GM12878 (cell line): Measurements from ENCODE around the gene NQO1. TPM values are rescaled to one million over a fixed set of nuclear protein-coding genes. Genes with fewer than 3 reads are reported as not detected.
A peak's percentile ranks its signal among the peaks of the same experiment; 100 is the strongest.

Experiments used
- CBX5 ChIP-seq: sonication (generic); IDR thresholded peaks from 2 replicates; pipeline ENCODE4 v1.6.1; 2016; ENCODE audit warnings: low read depth, moderate library complexity, mild to moderate bottlenecking, inconsistent platforms
- CHD1 ChIP-seq: IDR thresholded peaks from 2 replicates; pipeline ENCODE4 v1.6.1; 2012; ENCODE audit warnings: low read depth, low read length, improper control_type of control experiment
- DPF2 ChIP-seq: fragments of 450-650 bp; IDR thresholded peaks from 2 replicates; pipeline ENCODE4 v1.6.1; 2017; ENCODE audit warnings: mild to moderate bottlenecking
- EED ChIP-seq: sonication (generic); IDR thresholded peaks from 2 replicates; pipeline ENCODE4 v1.6.1; 2016; ENCODE audit warnings: antibody characterized with exemption, low read depth
- EGR1 ChIP-seq, 2 experiments: IDR thresholded peaks; 1 replicate in 1 of 2; 2 replicates in 1 of 2; pipeline ENCODE4 v1.6.1; 2011 to 2012; ENCODE audit warnings: low read depth in 2 of 2, low read length in 2 of 2, borderline replicate concordance in 1 of 2, mild to moderate bottlenecking in 1 of 2, moderate library complexity in 1 of 2
- MEF2A ChIP-seq: IDR thresholded peaks from 2 replicates; pipeline ENCODE4 v1.6.1; 2011; ENCODE audit warnings: low read depth, mild to moderate bottlenecking, low read length, moderate library complexity; ENCODE audit not compliant: insufficient read depth
- NRF1 ChIP-seq: conservative IDR thresholded peaks from 2 replicates; pipeline ENCODE4 v1.6.1; 2011; ENCODE audit warnings: mild to moderate bottlenecking, low read depth, low read length, improper control_type of control experiment
- RUNX3 ChIP-seq: IDR thresholded peaks from 2 replicates; pipeline ENCODE4 v1.6.1; 2012; ENCODE audit warnings: low read length, inconsistent platforms
- SIN3A ChIP-seq: IDR thresholded peaks from 2 replicates; pipeline ENCODE4 v1.6.1; 2012; ENCODE audit warnings: low read depth, low read length, improper control_type of control experiment
- SP1 ChIP-seq: IDR thresholded peaks from one replicate; pipeline ENCODE4 v1.6.1; 2011; ENCODE audit warnings: low read depth, low read length
- SRF ChIP-seq, 2 experiments: IDR thresholded peaks; 2 replicates each; pipeline ENCODE4 v1.6.1; 2011; ENCODE audit warnings: low read depth in 2 of 2, low read length in 2 of 2, mild to moderate bottlenecking in 1 of 2, moderate library complexity in 1 of 2
- ZNF207 ChIP-seq: fragments of 450-650 bp; IDR thresholded peaks from 2 replicates; pipeline ENCODE4 v1.6.1; 2014; ENCODE audit warnings: antibody characterized with exemption, mild to moderate bottlenecking, borderline replicate concordance
- ZSCAN29 ChIP-seq: fragments of 450-650 bp; IDR thresholded peaks from 2 replicates; pipeline ENCODE4 v1.6.1; 2017; ENCODE audit warnings: mild to moderate bottlenecking, moderate library complexity
- polyA plus RNA-seq, 11 experiments: library from polyadenylated mRNA; depleted of rRNA in 4 of 11; unstranded in 6 of 11; stranded (reverse) in 5 of 11; fragments of >200 nt; fragmentation: Nextera tagmentation in 4 of 11; fragmentation: Illumina TruSeq in 1 of 11; extraction: Ambion mirVana in 4 of 11; extraction: Trizol in 1 of 11; gene quantifications; 1 replicate in 1 of 11; 2 replicates in 10 of 11; pipeline versions ENCODE4 v1.2.1 to v1.2.3, GENCODE V29; 2011 to 2016; ENCODE audit warnings: inconsistent platforms in 2 of 11, missing spikeins in 2 of 11, low read depth in 1 of 11
- total RNA-seq, 4 experiments: library from RNA; depleted of rRNA in 3 of 4; stranded (reverse); fragments of >200 nt in 3 of 4; fragmentation: Illumina TruSeq in 1 of 4; extraction: Trizol in 1 of 4; gene quantifications; 2 replicates each; pipeline versions ENCODE4 v1.2.1 to v1.2.3, GENCODE V29; 2013 to 2021
- TF ChIP-seq, protein P1 (sequence below): fragments of 450-650 bp; IDR thresholded peaks from 2 replicates; pipeline ENCODE4 v1.6.1; 2016; ENCODE audit warnings: mild to moderate bottlenecking
- TF ChIP-seq, protein P2 (sequence below): fragments of 450-650 bp; IDR thresholded peaks from 2 replicates; pipeline ENCODE4 v1.6.1; 2017; ENCODE audit warnings: mild to moderate bottlenecking, moderate library complexity
- TF ChIP-seq, protein P3 (sequence below): IDR thresholded peaks from 2 replicates; pipeline ENCODE4 v1.6.1; 2011; ENCODE audit warnings: low read depth, mild to moderate bottlenecking, low read length, moderate library complexity, borderline replicate concordance; ENCODE audit errors: extremely low read depth
- TF ChIP-seq, protein P4 (sequence below), 3 experiments: IDR thresholded peaks in 2 of 3; conservative IDR thresholded peaks in 1 of 3; 2 replicates each; pipeline ENCODE4 v1.5.1; 2011; ENCODE audit warnings: low read depth in 3 of 3, low read length in 3 of 3, mild to moderate bottlenecking in 3 of 3, control low read depth in 2 of 3, moderate library complexity in 2 of 3, inconsistent platforms in 1 of 3, mixed read lengths in 1 of 3; ENCODE audit not compliant: control insufficient read depth in 2 of 3, insufficient read depth in 1 of 3; ENCODE audit errors: extremely low read depth in 1 of 3
- TF ChIP-seq, protein P5 (sequence below): fragments of 450-650 bp; IDR thresholded peaks from 2 replicates; pipeline ENCODE4 v1.6.1; 2017; ENCODE audit warnings: mild to moderate bottlenecking

The NQO1 gene
- total and polyA plus RNA-seq, 10 of the 15 experiments (the other 5 are each of a cell fraction or from before 2014, with no cell fraction given): 24.6 to 84.9 (median 34.6) TPM

DNA sequence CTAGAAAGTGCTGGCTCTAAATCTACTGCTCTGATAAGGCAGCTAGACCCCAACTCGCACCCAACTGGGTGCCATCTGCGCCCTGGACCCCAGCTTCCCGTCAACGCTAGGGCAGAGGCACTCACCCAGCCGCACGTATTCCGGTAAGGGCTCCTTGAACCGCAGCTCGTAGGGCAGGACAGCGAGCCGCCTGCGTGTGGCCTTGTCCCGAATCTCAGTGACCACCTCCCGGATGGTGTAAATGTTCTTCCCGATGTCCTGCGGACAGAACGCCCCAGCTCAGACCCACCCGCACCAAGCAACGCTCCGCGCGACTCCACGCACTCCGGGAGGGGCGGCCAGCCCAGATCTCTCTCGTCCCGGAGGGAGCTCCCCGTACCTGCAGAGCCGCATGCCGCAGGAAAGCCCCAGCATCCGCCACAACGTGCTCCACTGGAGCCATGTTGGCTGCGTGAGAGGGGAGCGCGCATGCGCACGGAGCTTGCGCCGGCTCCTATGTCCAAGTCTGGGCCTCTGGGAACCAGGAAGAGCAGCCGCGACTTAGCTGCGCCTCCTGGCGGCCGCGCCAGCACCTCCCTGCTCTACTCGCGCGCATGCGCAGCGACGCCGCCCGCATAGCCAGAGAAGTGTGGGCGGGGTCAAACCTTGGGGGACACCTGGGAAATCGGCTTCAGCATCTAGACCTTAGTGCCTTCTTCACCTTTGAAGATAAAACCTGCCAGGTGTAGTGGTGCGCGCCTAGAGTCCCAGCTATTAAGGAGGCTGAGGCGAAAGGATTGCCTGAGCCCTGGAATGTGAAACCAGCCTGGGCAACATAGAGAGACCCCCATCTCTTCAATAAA lies 28.3 kb upstream of the NQO1 start, which contains the start of gene NOB1 (continued):
- TF ChIP-seq EGR1 (IDR thresholded peaks at IDR 0.05; ENCODE audit: borderline replicate concordance in 1 of 2, low read depth in 2 of 2, low read length in 2 of 2) (no peak), ZSCAN29 (0 out of 2 replicates have a peak, but pooled peaks have one; percentile 44), ZNF207 (0 out of 2 replicates have a peak, but pooled peaks have one; percentile 85), CHD1 (0 out of 2 replicates have a peak, but pooled peaks have one; percentile 15), RUNX3 (peak; percentile 72), SRF (IDR thresholded peaks at IDR 0.05; ENCODE audit: low read depth in 2 of 2, low read length in 2 of 2) (peak; percentile 73 to 76; a peak in 2 of 4 replicates), EED (peak; percentile 76), CBX5 (0 out of 2 replicates have a peak, but pooled peaks have one; percentile 49), SP1 (peak; percentile 45), MEF2A (0 out of 2 replicates have a peak, but pooled peaks have one; percentile 40), NRF1 (peak; percentile 95), DPF2 (peak; percentile 78), SIN3A (peak; percentile 90; the same call in 1 of the 2 replicates)
- TF ChIP-seq, protein P1, sequence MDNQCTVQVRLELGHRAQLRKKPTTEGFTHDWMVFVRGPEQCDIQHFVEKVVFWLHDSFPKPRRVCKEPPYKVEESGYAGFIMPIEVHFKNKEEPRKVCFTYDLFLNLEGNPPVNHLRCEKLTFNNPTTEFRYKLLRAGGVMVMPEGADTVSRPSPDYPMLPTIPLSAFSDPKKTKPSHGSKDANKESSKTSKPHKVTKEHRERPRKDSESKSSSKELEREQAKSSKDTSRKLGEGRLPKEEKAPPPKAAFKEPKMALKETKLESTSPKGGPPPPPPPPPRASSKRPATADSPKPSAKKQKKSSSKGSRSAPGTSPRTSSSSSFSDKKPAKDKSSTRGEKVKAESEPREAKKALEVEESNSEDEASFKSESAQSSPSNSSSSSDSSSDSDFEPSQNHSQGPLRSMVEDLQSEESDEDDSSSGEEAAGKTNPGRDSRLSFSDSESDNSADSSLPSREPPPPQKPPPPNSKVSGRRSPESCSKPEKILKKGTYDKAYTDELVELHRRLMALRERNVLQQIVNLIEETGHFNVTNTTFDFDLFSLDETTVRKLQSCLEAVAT: peak; percentile 74; the same call in 1 of the 2 replicates
- TF ChIP-seq, protein P2, sequence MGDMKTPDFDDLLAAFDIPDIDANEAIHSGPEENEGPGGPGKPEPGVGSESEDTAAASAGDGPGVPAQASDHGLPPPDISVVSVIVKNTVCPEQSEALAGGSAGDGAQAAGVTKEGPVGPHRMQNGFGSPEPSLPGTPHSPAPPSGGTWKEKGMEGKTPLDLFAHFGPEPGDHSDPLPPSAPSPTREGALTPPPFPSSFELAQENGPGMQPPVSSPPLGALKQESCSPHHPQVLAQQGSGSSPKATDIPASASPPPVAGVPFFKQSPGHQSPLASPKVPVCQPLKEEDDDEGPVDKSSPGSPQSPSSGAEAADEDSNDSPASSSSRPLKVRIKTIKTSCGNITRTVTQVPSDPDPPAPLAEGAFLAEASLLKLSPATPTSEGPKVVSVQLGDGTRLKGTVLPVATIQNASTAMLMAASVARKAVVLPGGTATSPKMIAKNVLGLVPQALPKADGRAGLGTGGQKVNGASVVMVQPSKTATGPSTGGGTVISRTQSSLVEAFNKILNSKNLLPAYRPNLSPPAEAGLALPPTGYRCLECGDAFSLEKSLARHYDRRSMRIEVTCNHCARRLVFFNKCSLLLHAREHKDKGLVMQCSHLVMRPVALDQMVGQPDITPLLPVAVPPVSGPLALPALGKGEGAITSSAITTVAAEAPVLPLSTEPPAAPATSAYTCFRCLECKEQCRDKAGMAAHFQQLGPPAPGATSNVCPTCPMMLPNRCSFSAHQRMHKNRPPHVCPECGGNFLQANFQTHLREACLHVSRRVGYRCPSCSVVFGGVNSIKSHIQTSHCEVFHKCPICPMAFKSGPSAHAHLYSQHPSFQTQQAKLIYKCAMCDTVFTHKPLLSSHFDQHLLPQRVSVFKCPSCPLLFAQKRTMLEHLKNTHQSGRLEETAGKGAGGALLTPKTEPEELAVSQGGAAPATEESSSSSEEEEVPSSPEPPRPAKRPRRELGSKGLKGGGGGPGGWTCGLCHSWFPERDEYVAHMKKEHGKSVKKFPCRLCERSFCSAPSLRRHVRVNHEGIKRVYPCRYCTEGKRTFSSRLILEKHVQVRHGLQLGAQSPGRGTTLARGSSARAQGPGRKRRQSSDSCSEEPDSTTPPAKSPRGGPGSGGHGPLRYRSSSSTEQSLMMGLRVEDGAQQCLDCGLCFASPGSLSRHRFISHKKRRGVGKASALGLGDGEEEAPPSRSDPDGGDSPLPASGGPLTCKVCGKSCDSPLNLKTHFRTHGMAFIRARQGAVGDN: peak; percentile 83
- TF ChIP-seq, protein P3, sequence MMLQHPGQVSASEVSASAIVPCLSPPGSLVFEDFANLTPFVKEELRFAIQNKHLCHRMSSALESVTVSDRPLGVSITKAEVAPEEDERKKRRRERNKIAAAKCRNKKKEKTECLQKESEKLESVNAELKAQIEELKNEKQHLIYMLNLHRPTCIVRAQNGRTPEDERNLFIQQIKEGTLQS: no peak
- TF ChIP-seq, protein P4, sequence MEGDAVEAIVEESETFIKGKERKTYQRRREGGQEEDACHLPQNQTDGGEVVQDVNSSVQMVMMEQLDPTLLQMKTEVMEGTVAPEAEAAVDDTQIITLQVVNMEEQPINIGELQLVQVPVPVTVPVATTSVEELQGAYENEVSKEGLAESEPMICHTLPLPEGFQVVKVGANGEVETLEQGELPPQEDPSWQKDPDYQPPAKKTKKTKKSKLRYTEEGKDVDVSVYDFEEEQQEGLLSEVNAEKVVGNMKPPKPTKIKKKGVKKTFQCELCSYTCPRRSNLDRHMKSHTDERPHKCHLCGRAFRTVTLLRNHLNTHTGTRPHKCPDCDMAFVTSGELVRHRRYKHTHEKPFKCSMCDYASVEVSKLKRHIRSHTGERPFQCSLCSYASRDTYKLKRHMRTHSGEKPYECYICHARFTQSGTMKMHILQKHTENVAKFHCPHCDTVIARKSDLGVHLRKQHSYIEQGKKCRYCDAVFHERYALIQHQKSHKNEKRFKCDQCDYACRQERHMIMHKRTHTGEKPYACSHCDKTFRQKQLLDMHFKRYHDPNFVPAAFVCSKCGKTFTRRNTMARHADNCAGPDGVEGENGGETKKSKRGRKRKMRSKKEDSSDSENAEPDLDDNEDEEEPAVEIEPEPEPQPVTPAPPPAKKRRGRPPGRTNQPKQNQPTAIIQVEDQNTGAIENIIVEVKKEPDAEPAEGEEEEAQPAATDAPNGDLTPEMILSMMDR (IDR thresholded peaks at IDR 0.05 in 2 of 3, conservative IDR thresholded peaks at IDR 0.05 in 1 of 3; ENCODE audit: control insufficient read depth in 2 of 3, extremely low read depth in 1 of 3, insufficient read depth in 1 of 3, low read depth in 3 of 3, low read length in 3 of 3): peak; percentile 99 to 100 (median 99); a peak in 5 of 6 replicates
- TF ChIP-seq, protein P5, sequence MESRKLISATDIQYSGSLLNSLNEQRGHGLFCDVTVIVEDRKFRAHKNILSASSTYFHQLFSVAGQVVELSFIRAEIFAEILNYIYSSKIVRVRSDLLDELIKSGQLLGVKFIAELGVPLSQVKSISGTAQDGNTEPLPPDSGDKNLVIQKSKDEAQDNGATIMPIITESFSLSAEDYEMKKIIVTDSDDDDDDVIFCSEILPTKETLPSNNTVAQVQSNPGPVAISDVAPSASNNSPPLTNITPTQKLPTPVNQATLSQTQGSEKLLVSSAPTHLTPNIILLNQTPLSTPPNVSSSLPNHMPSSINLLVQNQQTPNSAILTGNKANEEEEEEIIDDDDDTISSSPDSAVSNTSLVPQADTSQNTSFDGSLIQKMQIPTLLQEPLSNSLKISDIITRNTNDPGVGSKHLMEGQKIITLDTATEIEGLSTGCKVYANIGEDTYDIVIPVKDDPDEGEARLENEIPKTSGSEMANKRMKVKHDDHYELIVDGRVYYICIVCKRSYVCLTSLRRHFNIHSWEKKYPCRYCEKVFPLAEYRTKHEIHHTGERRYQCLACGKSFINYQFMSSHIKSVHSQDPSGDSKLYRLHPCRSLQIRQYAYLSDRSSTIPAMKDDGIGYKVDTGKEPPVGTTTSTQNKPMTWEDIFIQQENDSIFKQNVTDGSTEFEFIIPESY: no peak
